Activated gamma-delta T cell (primary cell): ENCODE data around the gene ITFG1.
A peak's percentile ranks its signal among the peaks of the same experiment; 100 is the strongest.
"Not testable (repeated sequence)": the region's sequence is repeated elsewhere in the genome, so short reads cannot be mapped to it uniquely, and the experiment has no call there.

Experiments
- DNase-seq: peaks from one replicate; lab custom pipeline; 2025; lab: John Stamatoyannopoulos, UW

The ITFG1 gene

DNA sequence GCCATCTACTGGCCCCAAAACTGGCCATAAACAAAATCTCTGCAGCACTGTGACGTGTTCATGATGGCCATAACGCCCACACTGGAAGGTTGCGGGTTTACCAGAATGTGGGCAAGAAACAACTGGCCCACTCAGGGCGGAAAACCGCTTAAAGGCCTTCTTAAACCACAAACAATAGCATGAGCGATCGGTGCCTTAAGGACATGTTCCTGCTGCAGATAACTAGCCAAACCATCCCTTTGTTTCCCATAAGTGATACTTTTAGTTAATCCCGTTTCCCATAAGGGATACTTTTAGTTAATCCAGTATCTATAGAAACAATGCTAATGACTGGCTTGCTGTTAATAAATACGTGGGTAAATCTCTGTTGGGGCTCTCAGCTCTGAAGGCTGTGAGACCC, 308.4 kb downstream of the ITFG1 start:
- DNase-seq: not testable (repeated sequence)

DNA sequence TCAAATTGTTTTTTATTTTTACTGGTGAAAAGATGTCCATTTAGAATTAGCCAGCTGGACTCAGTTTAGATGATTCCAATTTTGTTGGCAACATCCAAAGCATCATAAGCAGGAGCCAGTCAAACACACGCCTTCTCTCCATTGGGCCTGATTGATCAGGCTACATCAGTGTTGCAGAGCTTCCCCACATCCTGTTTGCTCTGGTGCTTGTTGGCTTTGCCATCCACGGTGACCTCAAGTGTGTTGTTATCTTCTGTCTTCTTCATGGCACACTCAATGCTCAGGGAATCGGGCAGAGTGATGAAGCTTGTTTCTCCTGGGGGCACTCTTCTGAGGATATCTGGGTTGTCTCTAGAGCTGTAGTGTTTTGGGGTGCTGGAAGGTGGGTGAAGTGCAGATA, 310.8 kb downstream of the ITFG1 start:
- DNase-seq: no peak

DNA sequence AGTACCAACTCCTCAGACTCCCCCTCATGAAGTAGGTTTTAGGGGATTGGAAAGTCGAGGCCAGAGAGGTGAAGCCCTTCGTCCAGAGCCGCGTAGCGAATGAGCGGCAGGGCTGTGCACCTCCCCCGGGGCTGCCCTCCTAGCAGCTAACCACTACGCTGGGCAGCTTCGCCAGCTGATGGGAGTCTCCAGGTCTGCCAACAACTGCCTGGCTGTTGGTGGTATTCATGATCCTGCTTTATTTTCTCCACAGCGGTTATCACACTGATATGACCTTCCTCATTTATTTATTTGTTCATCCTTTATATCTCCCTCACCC, 316.3 kb downstream of the ITFG1 start:
- DNase-seq: no peak

GRCh38 chr16:47143677-47144558, 316.9 kb downstream of the ITFG1 start, which contains the start of gene NETO2:
NETO2 (minus strand) TSS chr16:47143945; CDS start chr16:47143612, 333 bp downstream.
- peak; percentile 54 for DNase-seq

- peak; percentile 30 for DNase-seq
Measured at GRCh38 chr16:47142821-47143676, 317.8 kb downstream of the ITFG1 start.

DNA sequence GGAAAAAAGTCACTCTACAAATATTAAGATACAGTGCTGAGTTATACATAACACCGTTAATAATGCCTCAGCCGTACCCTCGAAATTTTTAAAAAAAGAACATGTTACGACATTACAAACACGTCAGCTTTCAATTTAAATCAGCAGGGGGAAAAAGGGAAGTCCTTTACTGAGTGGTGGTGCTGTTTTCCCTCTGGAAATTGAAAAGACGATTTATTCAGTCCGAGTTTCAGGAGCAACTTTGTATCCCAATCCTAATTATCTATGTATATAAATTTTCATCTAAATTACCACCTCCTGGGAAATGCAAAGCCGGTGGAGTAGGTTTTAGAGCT, 318.4 kb downstream of the ITFG1 start:
- no peak for DNase-seq

GRCh38 chr16:47141773-47142485, 318.9 kb downstream of the ITFG1 start:
- DNase-seq: peak; percentile 33

GRCh38 chr16:47140686-47141085, 320.2 kb downstream of the ITFG1 start:
- no peak for DNase-seq

DNA sequence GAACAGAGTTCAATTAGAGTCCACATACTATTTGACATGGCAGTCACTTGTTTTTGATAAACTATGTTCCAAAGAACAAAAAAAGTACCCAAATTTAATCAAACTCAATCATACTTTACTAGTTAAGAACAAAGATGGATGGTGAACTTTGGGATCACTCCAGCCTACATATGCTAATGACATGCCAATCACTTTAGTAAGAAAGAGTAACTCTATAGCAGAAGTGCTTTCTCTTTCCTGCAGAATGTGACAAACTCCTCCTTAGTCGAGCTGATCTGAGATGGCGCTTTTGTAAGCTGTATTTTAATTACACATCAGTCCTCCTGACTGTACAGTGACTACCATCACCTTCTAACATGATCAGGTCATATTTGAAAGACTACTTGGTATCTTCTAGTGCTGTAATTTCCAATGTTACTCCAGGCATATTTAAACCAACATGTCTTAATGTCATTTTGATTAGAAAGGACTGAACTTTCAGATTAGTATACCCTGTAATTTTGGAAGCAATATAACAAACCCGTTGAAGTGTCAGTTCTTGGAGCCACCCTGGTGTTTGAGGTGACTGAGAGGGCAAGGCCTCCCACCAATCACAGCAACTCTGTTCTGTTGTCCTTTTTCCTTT, 321.2 kb downstream of the ITFG1 start:
- DNase-seq: no peak

- not testable (repeated sequence) for DNase-seq
Measured at GRCh38 chr16:47137925-47138324, 322.9 kb downstream of the ITFG1 start.

DNA sequence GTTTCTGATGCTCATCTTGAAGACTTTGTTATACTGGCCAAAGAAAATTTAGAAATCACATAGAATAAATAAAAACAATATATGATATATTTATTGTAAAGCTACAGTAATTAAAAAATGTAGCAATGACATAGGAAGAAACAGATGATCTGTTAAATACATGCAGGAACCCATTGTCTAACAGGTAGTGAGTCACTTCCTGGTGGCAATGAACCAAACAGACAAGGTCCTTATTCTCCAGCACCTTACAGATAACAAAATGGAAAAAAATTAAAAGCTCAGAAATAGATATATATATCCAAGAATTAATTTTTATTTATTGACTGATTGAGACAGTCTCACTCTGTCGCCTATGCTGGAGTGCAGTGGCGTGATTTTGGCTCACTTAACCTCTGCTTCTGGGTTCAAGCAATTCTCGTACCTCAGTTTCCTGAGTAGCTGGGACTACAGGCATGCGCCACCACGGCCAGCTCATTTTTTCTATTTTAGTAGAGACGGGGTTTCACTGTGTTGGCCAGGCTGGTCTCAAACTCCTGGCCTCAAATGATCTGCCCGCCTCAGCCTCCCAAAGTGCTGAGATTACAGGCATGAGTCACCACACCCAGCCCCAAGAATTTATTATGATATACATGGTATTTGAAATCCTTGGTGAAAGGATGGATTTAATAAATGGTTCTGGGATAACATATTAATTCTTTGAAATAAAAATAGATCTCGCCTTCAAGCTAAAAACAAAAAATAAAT, 324.6 kb downstream of the ITFG1 start:
- DNase-seq: no peak

GRCh38 chr16:47134550-47134949, 326.3 kb downstream of the ITFG1 start:
- no peak for DNase-seq

GRCh38 chr16:47132308-47132707, 328.6 kb downstream of the ITFG1 start:
- no peak for DNase-seq

DNA sequence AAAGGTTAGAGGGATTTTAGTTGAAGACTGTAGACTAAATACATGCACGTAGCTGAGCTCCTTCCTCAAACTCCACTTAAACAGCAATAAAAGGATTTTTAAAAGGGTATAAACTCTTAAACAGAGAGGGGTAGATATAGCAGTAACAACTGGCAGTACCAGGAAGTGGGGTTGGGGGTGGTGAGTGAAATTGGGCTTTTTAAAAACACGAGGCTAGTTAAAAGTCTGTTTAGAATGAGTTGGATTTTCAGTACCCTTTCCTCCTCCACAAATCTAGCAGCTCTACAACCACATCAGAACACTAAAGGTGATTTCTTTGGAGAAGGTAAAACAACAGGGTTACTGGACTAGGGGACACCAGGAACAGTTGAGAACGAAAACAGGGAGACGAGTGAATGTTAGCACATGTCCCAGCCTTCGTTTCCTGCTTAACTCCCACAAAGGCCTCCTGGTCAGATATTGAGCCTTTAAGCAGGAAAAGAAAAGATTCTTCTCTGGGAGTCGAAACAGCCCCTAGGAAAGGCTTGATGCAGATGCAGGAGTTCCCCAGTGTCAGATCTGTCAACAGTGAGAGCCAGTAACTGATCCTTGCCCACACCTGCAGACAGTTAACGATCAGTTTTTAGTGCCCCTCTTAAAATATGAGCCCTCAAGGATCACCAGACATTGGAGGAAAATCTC, 331.0 kb downstream of the ITFG1 start:
- no peak for DNase-seq

GRCh38 chr16:47127541-47127940, 333.3 kb downstream of the ITFG1 start:
- DNase-seq: no peak

GRCh38 chr16:47125757-47126156, 335.1 kb downstream of the ITFG1 start:
- DNase-seq: no peak

DNA sequence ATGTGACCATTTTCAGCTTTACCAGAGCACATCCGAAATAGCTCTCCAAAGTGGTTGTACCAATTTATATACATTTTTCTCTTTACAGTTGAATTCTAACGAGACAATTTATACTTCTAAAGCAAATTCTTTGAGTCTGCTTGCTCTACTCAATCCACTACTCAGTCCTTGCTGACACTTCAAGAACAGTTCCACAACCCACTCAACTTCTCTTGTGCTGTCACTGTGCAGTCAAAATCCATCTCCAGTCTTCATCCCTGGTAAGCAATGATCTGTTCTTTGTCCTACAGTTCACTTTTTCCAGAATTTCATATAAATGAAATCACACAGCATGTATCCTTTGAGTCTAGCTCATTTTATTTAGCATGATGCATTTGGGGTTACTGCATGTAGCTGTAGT, 347.7 kb downstream of the ITFG1 start:
- DNase-seq: no peak

DNA sequence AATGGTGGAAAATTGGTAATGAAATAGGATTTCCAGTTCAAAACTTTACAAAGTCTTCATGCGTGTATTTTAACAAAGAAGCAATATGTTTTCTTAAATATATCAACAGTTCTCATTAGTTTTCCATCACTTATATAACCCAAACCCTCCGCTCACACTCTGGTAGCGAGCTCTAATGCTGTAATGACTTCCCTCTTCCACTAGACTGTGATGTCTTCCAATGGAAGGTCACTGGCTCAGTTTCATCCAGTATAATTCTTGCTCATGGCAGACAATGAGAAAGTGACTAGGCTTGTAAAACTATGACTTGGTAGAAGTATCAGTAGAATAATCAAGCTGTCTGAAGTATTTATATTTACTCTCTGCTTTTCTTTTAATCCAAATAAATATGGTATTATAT, 349.9 kb downstream of the ITFG1 start:
- DNase-seq: no peak

DNA sequence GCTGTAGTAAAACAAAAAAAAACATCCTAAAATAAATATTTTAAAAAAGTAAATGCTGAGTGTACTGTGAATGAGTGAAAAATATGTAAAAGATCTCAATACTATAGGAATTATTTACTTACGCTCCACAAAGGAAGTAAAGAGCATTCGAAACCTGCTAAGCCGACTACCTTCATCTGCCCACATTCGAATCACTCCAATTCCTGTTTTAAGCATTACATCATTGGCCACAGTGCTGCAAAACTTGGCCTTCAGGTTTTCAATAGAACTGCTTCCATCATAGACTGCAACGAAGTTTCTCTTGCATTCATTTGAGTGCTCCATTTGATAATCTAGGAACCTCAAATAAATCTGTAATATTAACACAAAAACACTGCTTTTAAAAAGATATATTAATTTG, 351.5 kb downstream of the ITFG1 start:
- DNase-seq: no peak
